HG03575 (cell line): ENCODE data around the gene CYLD.
A peak's percentile ranks its signal among the peaks of the same experiment; 100 is the strongest.

Experiments used
- ATAC-seq: cut with Tn5 transposase; IDR thresholded peaks from one replicate; pipeline ENCODE4 v1.9.1; 2021; ENCODE audit not compliant: unreplicated experiment, insufficient number of reproducible peaks, low FRiP score; ENCODE audit errors: extremely low read depth

CYLD gene

GRCh38 chr16:50765861-50766260 is 24.0 kb downstream of the CYLD start:
- ATAC-seq, result no peak

GRCh38 chr16:50767197-50767596 is 25.3 kb downstream of the CYLD start:
- ATAC-seq, result no peak

- ATAC-seq, result no peak
Observed at GRCh38 chr16:50771366-50771765, 29.5 kb downstream of the CYLD start.

- ATAC-seq, result no peak
Observed at GRCh38 chr16:50774405-50774804, 32.5 kb downstream of the CYLD start.

GRCh38 chr16:50774960-50775359 is 33.1 kb downstream of the CYLD start:
- no peak for ATAC-seq

- ATAC-seq, result no peak
Observed at GRCh38 chr16:50776037-50776436, 34.2 kb downstream of the CYLD start.

- ATAC-seq, result no peak
Observed at GRCh38 chr16:50778284-50779163, 36.6 kb downstream of the CYLD start.

- ATAC-seq, result no peak
Observed at GRCh38 chr16:50781043-50781442, 39.2 kb downstream of the CYLD start.

GRCh38 chr16:50781518-50781917 is 39.6 kb downstream of the CYLD start:
- ATAC-seq, result no peak

- no peak for ATAC-seq
Observed at GRCh38 chr16:50789757-50790156, 47.9 kb downstream of the CYLD start.

GRCh38 chr16:50791522-50791921 is 49.6 kb downstream of the CYLD start:
- ATAC-seq, result no peak

- ATAC-seq, result no peak
Observed at GRCh38 chr16:50796829-50797228, 54.9 kb downstream of the CYLD start.

- ATAC-seq, result no peak
Observed at GRCh38 chr16:50797456-50797855, 55.6 kb downstream of the CYLD start.

- no peak for ATAC-seq
Observed at GRCh38 chr16:50800074-50800473, 58.2 kb downstream of the CYLD start.

- ATAC-seq, result no peak
Observed at GRCh38 chr16:50801036-50801435, 59.1 kb downstream of the CYLD start.

GRCh38 chr16:50802000-50802399 is 60.1 kb downstream of the CYLD start:
- ATAC-seq, result no peak

- ATAC-seq, result no peak
Observed at GRCh38 chr16:50802961-50803360, 61.1 kb downstream of the CYLD start.

- ATAC-seq, result no peak
Observed at GRCh38 chr16:50804290-50804907, 62.5 kb downstream of the CYLD start.

- ATAC-seq, result peak; percentile 83
Observed at GRCh38 chr16:50806099-50807062, 64.5 kb downstream of the CYLD start.
